Endothelial cell of umbilical vein (primary cell): ENCODE results near the gene TIMM29. TPM values are rescaled to one million over a fixed set of nuclear protein-coding genes. Genes with fewer than 3 reads are reported as not detected.

Source experiments
- BruUV-seq: library from RNA; stranded (reverse); fragments of 400-500 nt; replicated peaks from 2 replicates; lab custom pipeline; 2021; lab: Mats Ljungman, UMichigan
- CTCF ChIA-PET: fragments of 300-600, 350-600 bp; sonication (Branson Sonifier 250); formaldehyde crosslinking; loops from one replicate; lab custom pipeline; 2021; ENCODE audit warnings: antibody characterized with exemption, inconsistent platforms; lab: Charles Lee
- POLR2A ChIA-PET: fragments of 300-600, 350-600 bp; sonication (Branson Sonifier 250); formaldehyde crosslinking; loops from one replicate; lab custom pipeline; 2021; ENCODE audit warnings: antibody characterized with exemption, inconsistent platforms; lab: Charles Lee
- DNase-seq: peaks from one replicate; pipeline ENCODE4 v3.0.0-alpha.2; 2011; ENCODE audit warnings: low read depth, low spot score
- FAIRE-seq: peaks from 2 replicates; lab custom pipeline; 2011; peaks lifted over from hg19 to GRCh38; lab: Jason Lieb, UNC
- H2AFZ ChIP-seq: 2 replicates; pipeline ENCODE4 v1.6.0; 2012; ENCODE audit warnings: low read depth, low read length, control low read depth, inconsistent platforms
- H3K27ac ChIP-seq: 2 replicates; pipeline ENCODE4 v1.5.1; 2011; ENCODE audit warnings: low read depth, mild to moderate bottlenecking, control low read depth, low read length, moderate library complexity; ENCODE audit not compliant: insufficient read depth
- H3K27me3 ChIP-seq, 2 experiments: 2 replicates each; pipeline versions ENCODE4 v1.6.0 to v1.6.1; 2011; ENCODE audit warnings: low read length in 2 of 2, mixed read lengths in 1 of 2; ENCODE audit not compliant: control insufficient read depth in 2 of 2, insufficient read depth in 2 of 2
- H3K36me3 ChIP-seq, 2 experiments: 2 replicates in 1 of 2; 3 replicates in 1 of 2; pipeline ENCODE4 v1.5.1; 2011; ENCODE audit warnings: low read length in 2 of 2, mild to moderate bottlenecking in 1 of 2, moderate library complexity in 1 of 2; ENCODE audit not compliant: control insufficient read depth in 2 of 2, insufficient read depth in 2 of 2; ENCODE audit errors: extremely low read depth in 1 of 2
- H3K4me1 ChIP-seq: 3 replicates; pipeline ENCODE4 v1.5.1; 2011; ENCODE audit warnings: mild to moderate bottlenecking, low read length; ENCODE audit not compliant: control insufficient read depth, insufficient read depth; ENCODE audit errors: extremely low read depth
- H3K4me2 ChIP-seq: 2 replicates; pipeline ENCODE4 v1.6.1; 2011; ENCODE audit warnings: low read length, control low read depth, mixed read lengths; ENCODE audit not compliant: insufficient read depth
- H3K4me3 ChIP-seq, 3 experiments: fragments of 200-600 bp in 1 of 3; sonication (generic), shearing (Covaris generic) in 1 of 3; replicated peaks in 1 of 3; 2 replicates each; pipeline ENCODE4 v1.5.1; 2011 to 2016; ENCODE audit warnings: control low read depth in 3 of 3, low read length in 3 of 3, mild to moderate bottlenecking in 2 of 3, inconsistent platforms in 1 of 3, low read depth in 1 of 3, moderate library complexity in 1 of 3; ENCODE audit not compliant: insufficient read depth in 1 of 3
- H3K79me2 ChIP-seq: 2 replicates; pipeline ENCODE4 v1.6.0; 2012; ENCODE audit warnings: low read length, inconsistent platforms; ENCODE audit not compliant: control insufficient read depth, insufficient read depth
- H3K9ac ChIP-seq: replicated peaks from 2 replicates; pipeline ENCODE3; 2011; ENCODE audit warnings: low read length, control low read depth; ENCODE audit not compliant: insufficient read depth; ENCODE audit errors: extremely low read depth
- H3K9me1 ChIP-seq: replicated peaks from 3 replicates; pipeline ENCODE4 v1.6.0; 2011; ENCODE audit warnings: mild to moderate bottlenecking, low read length; ENCODE audit not compliant: control insufficient read depth, insufficient read depth; ENCODE audit errors: extremely low read depth
- H3K9me3 ChIP-seq: replicated peaks from 2 replicates; pipeline ENCODE4 v1.5.1; 2012; ENCODE audit warnings: low read length, inconsistent platforms; ENCODE audit not compliant: control insufficient read depth, insufficient read depth
- H4K20me1 ChIP-seq: replicated peaks from 2 replicates; pipeline ENCODE3; 2011; ENCODE audit warnings: mild to moderate bottlenecking, low read length; ENCODE audit not compliant: control insufficient read depth, insufficient read depth; ENCODE audit errors: extremely low read depth
- CTCF ChIP-seq, 2 donors: IDR thresholded peaks; 1 replicate in 1 of 2; 2 replicates in 1 of 2; pipeline ENCODE4 v1.5.1; 2011; ENCODE audit warnings: low read length in 2 of 2, mild to moderate bottlenecking in 2 of 2, moderate library complexity in 2 of 2, control low read depth in 1 of 2, inconsistent platforms in 1 of 2, low read depth in 1 of 2; ENCODE audit not compliant: insufficient read depth in 1 of 2; ENCODE audit errors: extremely low read depth in 1 of 2
- EZH2 ChIP-seq: IDR thresholded peaks from 2 replicates; pipeline ENCODE4 v1.6.1; 2012; ENCODE audit warnings: borderline replicate concordance, low read depth, mild to moderate bottlenecking, moderate library complexity, low read length, inconsistent platforms; ENCODE audit not compliant: severe bottlenecking
- FOS ChIP-seq: IDR thresholded peaks from 2 replicates; pipeline ENCODE4 v1.6.1; 2011; ENCODE audit warnings: mild to moderate bottlenecking, low read length, moderate library complexity, borderline replicate concordance; ENCODE audit not compliant: insufficient read depth
- GATA2 ChIP-seq: IDR thresholded peaks from 2 replicates; pipeline ENCODE4 v1.7.0; 2011; ENCODE audit warnings: low read depth, mild to moderate bottlenecking, moderate library complexity, mixed read lengths, low read length; ENCODE audit not compliant: insufficient read length, insufficient read depth
- JUN ChIP-seq: IDR thresholded peaks from 2 replicates; pipeline ENCODE4 v1.6.1; 2011; ENCODE audit warnings: borderline replicate concordance, low read depth; ENCODE audit not compliant: insufficient read length, insufficient read depth
- MAX ChIP-seq: IDR thresholded peaks from 2 replicates; pipeline ENCODE4 v1.6.1; 2011; ENCODE audit not compliant: insufficient read depth, insufficient read length
- MYC ChIP-seq: IDR thresholded peaks from one replicate; pipeline ENCODE4 v1.6.1; 2011; ENCODE audit warnings: mild to moderate bottlenecking, low read depth, low read length
- POLR2A ChIP-seq: IDR thresholded peaks from 2 replicates; pipeline ENCODE4 v1.6.1; 2012; ENCODE audit warnings: low read depth, mild to moderate bottlenecking, control low read depth, low read length
- POLR2AphosphoS5 ChIP-seq: IDR thresholded peaks from 2 replicates; pipeline ENCODE4 v1.6.1; 2012; ENCODE audit warnings: low read depth, mild to moderate bottlenecking, control low read depth, low read length, moderate library complexity; ENCODE audit not compliant: insufficient read depth
- dilution Hi-C: fragments of 300-500 bp; cut with MboI; formaldehyde crosslinking; loops from one replicate; pipeline ENCODE4 v1.15.0; 2019; ENCODE audit warnings: low sequenced_read_pairs; ENCODE audit not compliant: extremely low pct_ligation_motif_present
- intact Hi-C: fragments of 100-400 bp; cut with micrococcal nuclease; formaldehyde crosslinking; loops from one replicate; pipeline ENCODE4 v1.10.0; 2022
- polyA plus RNA-seq, 4 experiments: library from polyadenylated mRNA; depleted of rRNA in 3 of 4; stranded (reverse) in 3 of 4; unstranded in 1 of 4; fragments of >200 nt; gene quantifications; 2 replicates each; pipeline versions ENCODE4 v1.2.1 to v1.2.3, GENCODE V29; 2011 to 2012; ENCODE audit warnings: missing spikeins in 1 of 4
- total RNA-seq: library from RNA; stranded (reverse); gene quantifications from 2 replicates; pipeline ENCODE4 v1.2.3, GENCODE V29; 2021

Gene TIMM29
- total and polyA plus RNA-seq, 2 donors (not counting 3 experiments of a cell fraction or from before 2014, with no cell fraction given): 10.7 to 20.6 TPM

GRCh38 chr19:10945264-10945663 lies 16.7 kb downstream of the TIMM29 start:
- H3K9ac ChIP-seq: no peak overlapping the region
- H3K4me3 ChIP-seq: no peak overlapping the region
- no peak overlapping the region for H3K4me2 ChIP-seq
- no peak overlapping the region for H3K27ac ChIP-seq
- no peaks in the 10 kb centered on the region for H3K4me1 ChIP-seq
- intact Hi-C loops: no loop called here
- TF ChIP-seq FOS (no peak), CTCF (IDR thresholded peaks at IDR 0.05; ENCODE audit: extremely low read depth in 1 of 2, insufficient read depth in 1 of 2, low read depth in 1 of 2, low read length in 2 of 2) (no peak), MYC (no peak), POLR2A (no peak), MAX (no peak), GATA2 (no peak), JUN (no peak), POLR2AphosphoS5 (no peak), EZH2 (no peak)
- H3K27me3 ChIP-seq: no peaks in the 10 kb centered on the region
- no peaks in the 10 kb centered on the region for H3K9me1 ChIP-seq
- H3K36me3 ChIP-seq: no peaks in the 10 kb centered on the region
- H4K20me1 ChIP-seq: no peaks in the 10 kb centered on the region
- no peaks in the 10 kb centered on the region for H3K79me2 ChIP-seq
- DNase-seq: no peak
- dilution Hi-C loops: no loop called here
- H3K9me3 ChIP-seq: no peaks in the 10 kb centered on the region
- POLR2A ChIA-PET: no interaction called here
- CTCF ChIA-PET: interaction anchor here (1.0 to 2.0 kb wide), 3 partner anchors 9 to 13 kb away, joined by 3 to 14 read pairs (median 4); no protein-coding TSS in a partner anchor
- BruUV-seq: no TSS peak
- H2AFZ ChIP-seq: no peak overlapping the region
- no peak for FAIRE-seq
